HK-2 (cell line): Measurements from ENCODE around the gene MDGA2.

ENCODE experiments used
- DNase-seq: peaks from one replicate; pipeline ENCODE4 v3.0.0-alpha.2; 2018; ENCODE audit not compliant: unreplicated experiment

The MDGA2 gene

DNA sequence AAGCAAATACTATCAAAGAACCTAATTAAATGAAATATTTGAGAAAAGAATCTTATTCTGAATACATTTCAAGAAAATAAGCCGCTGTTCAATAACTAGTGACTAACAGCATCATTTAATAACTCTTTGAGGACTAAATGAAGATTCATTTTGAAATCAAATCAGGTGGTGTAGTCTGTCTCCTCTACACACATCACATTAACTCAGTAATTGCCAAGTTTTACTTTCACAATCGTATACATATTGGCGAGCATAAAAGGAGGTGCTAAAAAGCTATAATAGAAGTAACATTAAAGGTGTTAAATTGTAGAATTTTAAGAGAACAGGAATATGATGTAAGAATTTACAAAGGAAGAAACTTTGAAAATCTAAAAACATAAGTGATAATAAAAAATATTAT lies 185.1 kb downstream of the MDGA2 start:
- DNase-seq = no peak

DNA sequence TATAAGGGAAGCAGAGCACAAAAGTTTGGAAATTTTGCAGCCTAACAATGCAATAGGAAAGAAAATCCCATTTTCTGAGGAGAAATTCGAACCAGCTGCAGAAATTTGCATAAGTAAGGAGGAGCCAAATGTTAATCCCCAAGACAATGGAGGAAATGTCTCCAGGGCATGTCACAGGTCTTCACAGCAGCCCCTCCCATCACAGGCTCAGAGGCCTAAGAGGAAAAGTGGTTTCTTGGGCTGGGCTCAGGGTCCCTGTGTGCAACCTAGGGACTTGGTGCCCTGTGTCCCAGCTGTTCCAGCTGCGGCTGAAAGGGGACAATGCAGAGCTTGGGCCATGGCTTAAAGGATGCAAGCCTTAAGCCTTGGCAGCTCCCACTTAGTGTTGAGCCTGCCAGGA lies 190.0 kb downstream of the MDGA2 start:
- no peak for DNase-seq

DNA sequence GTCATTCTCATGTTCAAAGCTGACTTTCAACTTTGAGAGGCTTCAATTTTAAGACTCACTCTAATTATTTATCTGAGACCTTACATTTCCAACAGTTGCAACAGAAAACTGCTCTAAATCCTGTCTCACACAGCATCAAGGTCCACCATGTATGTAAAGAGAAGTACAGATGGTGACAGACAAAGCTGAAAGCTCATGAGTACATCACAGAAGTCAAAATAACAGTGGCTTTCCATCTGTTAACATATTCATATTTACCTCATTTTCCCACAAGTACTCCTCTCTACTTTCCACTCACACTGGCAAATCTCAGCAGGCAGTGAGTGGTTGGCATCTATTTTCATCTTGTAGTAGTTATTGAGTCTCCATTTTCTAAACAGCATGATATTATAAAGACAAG lies 192.0 kb downstream of the MDGA2 start:
- DNase-seq = no peak

DNA sequence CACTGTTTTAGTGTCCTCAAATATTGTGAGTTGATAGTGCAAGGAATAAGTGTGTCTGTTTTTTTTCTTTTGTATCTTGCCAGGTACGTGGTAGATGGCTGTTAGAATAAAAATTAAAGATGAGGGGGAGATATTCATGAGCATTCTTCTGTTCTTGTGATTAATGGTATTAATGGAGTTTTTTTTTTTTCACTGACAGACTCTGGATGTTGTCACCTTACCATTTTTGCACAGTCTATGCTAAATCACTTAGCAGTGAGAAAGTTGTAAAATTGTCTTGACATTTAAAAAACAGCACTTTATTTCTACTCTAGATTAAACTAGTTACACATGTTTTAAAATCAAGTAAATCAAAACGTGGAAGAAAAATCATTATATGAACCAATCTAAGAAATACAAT lies 204.3 kb downstream of the MDGA2 start:
- no peak for DNase-seq

DNA sequence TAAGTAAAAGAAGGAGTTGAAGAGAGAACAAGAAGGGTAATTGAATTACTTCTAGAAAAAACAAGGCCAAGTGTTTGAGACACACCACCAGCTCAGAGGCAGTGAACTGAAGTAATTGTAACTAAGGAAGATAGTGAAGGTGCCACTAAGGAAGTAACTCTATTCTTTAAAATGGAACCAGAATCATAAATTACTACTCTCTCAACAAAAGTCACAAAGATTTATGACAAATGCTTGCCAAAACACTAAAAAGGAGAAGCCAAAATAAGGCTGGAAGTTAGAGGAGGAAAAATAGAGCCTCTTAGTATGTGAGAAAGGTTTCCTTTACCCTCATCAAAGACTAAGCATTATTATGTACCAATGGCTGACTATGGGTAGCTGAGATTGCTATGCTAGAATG lies 208.5 kb downstream of the MDGA2 start:
- no peak for DNase-seq

DNA sequence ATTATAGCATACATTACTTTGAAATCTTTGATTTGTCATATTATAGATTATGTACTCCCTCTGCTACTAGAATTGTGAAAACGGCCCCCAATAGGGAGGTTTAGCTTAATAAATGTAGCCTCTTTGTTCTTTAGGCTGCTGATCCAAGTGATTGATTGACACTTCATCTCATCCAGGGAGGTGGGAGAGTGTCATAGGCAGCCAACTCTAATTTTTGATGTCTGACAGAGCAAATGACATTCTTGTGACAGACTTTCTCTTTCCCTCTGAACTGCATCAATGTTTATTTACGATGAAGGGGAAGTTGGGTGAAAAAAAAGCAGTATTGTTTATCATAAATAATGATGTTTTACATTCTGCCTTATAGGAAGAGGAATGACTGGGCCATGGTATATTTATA lies 221.4 kb downstream of the MDGA2 start:
- DNase-seq = no peak

DNA sequence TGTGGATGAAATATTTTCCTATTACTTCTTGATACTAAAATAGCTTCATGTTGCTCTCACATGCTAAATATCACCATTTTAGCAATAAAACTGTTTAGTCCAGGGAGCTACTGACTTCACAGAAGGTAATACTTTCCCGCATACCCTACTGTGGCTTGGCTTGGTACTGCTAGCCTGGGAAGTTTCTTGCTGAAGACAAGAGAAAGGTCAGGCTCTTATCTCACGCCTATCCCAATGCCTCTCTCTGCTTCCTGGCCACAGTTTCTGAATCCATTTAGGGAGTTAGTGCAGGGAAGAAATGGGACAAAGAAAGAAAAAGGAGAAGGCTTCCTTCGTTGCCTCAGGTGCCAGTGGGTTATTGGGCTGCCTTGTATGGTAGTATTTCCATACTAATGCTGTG lies 228.3 kb downstream of the MDGA2 start:
- no peak for DNase-seq

DNA sequence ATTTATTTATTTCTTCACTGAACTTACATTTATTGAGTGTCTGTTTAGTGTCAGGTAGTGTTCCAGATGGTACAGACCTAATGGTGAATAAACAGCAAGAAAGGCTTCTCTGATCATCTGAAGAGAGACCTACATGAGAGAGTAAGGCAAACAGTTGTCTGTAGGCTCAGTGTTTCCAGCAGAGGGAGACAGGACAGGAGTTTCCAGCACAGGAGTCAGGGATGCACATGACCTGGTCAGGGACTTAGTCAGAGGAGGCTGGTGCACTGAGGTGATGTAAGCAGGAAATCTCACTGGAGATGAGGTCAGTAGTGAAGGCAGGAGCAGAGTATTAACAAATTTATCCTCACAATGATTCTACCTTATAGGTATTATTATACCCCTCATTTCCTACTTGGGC lies 233.2 kb downstream of the MDGA2 start:
- peak; percentile 75 for DNase-seq

DNA sequence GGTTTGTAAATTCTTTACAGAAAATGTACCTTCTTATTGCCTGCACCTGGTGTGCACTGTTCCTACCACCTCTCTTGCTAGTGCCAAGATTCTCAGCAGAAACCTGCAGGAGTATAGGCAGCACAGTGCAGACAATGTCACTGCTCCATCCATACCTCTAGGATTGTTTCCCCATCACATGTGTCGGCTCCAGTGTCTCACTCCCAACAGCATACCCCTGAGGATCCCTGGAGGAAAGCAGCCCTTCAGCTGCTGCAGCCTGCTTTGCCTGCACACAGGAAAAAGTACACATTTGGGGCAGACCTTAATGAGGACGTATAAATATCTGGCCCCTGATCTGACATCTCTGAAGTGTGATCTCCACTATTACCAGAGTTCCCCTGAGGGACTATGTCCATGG lies 235.5 kb downstream of the MDGA2 start:
- DNase-seq = no peak

DNA sequence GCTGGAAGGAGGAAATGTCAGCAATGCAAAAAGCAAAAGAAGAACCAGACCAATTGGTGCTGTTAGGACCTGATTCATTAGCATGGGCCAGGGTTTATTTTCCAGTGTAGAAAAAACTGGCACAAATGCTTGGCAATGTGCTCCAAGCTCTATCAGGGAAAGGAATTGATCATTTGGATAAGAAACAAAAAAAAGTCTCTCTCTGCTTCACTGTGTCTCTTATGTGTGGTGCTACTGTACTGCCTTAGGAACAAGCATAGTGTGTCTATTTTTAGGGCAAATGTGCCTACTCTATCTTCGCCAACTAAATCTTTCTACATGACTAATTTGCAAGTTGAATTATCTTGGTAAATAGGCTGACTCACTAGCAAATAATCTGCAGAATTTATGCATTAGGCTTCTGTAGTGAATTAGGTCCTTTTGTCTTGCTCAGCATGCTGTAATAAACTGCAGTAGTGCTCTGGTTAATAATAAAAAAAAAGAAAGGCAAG lies 236.7 kb downstream of the MDGA2 start:
- DNase-seq = no peak

DNA sequence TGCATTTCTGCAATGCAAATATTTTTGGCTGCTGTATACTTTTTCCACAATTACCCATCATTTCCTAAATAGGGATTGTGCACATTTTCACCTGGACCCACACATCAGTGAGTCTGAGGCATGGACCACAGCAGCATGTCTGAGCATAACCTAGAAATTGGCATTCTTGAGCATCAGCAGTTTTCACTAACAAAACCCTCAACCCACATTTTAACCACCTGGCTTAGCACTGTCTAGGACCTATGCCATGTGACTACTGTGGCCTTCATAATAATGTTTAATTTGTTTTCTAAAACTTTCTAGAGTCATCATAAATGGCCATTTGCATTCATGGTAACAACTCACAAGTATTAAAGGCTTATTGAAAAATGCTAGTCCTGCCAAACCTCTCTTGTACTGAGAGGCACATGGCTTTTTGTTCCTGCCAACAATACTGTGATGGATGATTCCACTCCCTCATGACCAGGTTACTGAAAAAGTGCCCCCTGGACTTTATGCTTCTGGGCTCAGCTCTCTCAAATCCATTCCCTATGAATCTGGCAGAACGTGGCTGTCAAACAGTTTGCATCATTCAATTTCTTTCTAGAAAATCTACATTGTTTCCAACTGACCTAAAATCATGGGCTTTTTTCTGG lies 240.0 kb downstream of the MDGA2 start:
- no peak for DNase-seq

DNA sequence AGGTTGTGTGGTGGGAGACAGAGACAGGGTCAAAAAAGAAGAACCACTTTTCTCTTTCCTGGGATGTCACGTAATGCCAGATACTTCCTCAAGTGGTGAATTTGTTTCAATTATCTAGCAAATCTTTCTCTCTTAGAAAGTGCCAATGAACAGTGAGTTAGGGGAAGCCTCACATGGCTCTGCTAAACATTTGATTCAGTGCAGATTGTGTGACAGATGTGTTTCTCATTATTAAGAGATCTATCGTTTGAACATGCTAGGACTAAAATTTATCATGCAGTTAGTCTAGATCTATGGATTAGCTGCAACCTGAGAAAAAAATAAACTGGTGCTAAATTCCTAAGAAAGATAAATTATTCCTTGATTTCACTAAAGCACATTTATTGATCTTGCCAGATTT lies 247.8 kb downstream of the MDGA2 start:
- no peak for DNase-seq

DNA sequence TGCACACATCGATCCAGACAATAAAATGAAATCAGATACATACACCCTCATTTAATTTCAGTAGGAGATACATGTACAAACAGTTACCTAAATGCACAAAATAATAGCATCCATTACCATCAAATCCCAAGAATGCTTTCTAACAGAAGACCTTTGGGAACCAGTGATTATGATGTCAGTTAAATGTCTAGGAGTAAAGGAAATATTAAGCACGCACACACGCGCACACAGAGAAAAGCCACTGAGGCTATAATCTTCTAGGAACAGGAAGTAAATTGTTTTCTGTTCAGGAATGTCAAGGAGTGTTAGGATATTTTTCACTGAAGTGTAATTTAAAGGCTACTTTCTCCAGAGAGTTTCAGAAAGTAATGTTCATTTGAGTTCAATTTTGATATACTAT lies 250.1 kb downstream of the MDGA2 start:
- no peak for DNase-seq

DNA sequence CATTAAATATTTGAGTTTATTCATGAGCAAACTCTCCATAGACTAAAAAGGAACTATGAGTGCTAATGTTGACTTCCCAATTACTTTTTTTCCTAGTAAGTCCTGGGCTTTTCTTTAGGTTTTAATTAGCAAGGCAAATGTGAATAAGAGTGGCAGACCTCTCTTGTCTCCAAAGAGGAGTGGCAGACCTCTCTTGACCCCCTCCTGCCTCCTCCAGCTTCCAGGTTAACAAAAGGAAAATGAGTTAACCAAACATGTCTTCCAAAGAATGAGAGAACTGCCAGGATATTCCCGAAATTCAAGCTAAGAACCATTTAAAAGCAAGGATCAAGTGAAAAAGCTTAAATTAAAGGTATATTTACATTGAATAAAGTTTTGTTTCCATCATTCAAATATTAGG lies 253.2 kb downstream of the MDGA2 start:
- no peak for DNase-seq

DNA sequence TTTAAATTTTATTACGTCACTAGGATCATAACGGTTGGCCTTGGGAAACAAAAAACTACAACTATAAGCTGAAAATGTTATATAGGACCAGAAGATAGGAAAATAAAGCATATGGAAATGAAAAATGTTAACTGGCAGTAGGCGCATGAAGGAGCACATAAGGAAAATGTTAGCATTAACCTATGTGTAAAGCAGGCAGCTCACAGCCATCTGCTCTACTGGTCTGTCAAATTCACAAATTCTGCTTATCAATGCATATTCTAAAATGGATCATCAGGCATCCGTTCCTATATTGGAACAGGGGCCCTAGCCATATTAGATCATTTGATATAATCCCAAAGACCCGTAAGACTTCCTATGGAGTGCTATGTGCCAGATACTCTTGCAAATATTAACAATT lies 263.9 kb downstream of the MDGA2 start:
- DNase-seq = no peak

DNA sequence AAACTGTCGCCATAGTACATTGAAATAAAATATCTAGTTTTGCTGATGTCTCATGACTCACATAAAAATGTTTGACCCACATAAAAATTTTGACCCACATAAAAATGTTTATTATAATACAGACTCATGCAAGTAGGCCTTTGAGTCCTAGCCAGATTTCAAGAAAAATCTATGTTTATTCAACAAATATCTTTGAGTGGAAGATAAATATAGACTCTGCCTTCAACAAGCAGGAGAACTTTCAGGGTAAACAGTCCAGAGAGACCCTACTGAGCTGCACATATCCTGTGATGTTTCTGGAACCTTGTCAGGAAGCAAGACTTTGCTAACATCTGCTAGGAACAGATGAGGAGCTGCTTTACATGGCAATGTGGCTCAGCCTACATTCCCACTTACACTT lies 283.1 kb downstream of the MDGA2 start:
- DNase-seq = no peak

DNA sequence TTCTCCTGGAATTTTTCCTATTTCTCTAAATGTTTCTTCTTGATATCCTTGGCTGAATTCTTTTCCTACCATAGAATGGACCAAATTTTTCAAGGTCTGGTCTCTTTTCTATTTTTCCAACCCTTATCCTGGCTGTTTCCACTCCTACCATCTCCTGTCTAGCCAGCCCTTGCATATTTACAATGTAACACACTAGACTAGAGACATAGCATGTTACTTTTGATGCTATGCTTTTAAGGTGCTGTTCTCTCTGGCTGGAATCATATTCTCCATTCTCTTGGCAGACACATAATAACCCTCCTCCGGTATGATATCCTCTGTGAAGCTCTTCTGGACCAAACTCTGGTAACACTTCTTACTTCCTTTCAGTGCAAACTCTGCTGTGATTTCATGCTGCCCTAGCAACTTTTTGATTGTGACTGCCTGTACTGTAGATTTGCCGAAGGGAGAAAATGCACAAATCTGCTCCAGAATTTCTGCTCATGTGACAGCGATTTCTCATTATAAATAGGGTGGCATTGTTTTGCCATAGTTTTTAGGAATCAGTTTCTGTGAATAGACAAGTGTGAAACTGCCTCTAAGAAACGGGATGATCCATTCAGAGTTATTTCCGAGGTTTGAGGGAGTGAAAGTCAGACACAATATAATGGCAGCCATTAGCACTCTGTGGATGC lies 284.4 kb downstream of the MDGA2 start:
- DNase-seq = no peak

DNA sequence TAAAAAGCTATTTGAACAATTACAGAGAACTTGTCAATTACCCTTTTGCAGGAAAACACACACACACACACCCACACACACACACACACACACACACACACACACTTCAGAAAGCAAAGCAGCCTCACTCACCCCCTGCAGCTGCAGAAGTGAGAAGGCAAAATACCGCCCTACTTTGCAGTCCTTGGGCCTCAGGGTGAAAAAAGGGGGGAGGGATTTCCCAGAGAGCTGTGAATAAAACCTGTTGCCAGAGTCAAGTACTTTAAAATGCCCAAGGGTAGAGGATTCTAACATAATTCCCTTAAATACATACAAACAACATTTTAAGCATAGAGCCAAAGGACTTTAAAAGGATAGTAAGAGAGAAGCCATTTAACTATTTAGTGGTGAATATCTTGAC lies 285.9 kb downstream of the MDGA2 start:
- no peak for DNase-seq

DNA sequence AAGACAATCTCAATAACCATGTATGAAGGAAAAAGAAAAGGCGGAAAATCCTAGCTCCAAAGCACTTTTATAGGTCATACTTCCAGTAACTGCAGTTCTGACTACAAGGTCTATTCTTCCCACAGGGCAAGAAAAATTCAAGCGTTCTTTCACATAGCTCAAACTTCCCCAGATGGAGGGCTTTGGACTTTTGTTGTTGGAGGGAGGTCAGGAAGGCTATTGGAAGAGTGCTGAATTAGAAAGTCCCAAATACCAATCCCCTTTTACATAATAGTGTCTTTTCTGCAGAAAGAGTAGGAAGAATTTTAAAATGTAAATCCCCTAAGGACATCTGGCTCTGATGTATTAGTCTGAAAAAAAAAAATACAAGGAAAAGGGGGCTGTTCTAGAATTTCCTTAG lies 309.4 kb downstream of the MDGA2 start:
- DNase-seq = no peak

DNA sequence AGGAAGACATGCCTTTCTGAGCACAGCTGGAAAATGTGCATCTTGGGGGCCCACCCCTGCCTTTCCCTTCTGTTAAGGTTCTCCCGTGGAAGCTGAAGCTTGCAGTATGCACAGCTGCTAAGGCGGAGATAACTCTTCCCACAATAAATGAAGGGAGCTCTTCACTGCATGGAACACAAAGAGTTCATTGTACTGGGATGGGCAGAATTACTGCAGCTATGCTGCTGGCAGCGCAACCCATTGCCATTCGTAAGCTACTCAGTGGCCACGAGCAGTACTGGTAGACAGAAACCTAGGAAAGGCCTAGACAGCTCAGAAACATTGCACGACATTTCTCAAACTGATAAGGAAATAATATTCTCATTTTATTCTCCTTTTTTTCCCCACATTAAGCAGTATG lies 310.2 kb downstream of the MDGA2 start:
- DNase-seq = no peak

DNA sequence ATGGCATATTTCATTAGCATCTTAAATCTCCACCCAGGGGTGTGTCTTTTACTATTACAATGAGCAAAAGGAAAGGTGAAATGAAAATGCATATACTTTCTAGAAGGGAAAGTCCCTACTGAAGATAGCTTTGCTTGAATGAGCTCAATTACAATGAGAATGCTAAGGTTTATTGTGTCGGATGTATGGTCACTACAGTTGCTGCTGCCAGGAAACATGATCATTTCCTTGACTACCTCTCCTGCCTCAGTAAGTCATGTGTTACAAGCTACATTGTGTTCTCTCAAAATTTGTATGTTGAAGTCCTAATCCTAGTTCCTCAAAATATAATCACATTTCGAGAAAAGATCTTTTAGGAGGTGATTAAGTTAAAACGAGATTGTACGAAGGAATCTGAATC lies 322.2 kb downstream of the MDGA2 start:
- DNase-seq = no peak

DNA sequence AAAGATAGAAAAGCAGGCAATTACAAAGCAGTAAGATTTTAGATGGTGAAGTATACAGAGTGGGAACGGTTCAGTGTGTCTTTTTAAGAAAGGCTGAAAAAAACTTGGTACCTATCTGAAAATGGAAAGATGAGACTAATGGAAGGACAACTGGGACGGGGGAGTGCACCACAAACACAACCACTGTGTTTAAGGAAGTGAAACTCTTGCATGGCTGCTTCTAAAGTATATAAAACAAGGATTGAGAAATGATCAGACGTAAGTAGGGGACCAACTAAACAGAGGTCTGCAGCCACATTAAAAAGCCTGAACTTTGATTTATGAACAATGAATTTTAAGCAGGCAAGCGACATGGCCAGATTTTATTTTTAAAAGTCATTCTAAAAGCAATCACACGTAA lies 328.6 kb downstream of the MDGA2 start:
- no peak for DNase-seq

DNA sequence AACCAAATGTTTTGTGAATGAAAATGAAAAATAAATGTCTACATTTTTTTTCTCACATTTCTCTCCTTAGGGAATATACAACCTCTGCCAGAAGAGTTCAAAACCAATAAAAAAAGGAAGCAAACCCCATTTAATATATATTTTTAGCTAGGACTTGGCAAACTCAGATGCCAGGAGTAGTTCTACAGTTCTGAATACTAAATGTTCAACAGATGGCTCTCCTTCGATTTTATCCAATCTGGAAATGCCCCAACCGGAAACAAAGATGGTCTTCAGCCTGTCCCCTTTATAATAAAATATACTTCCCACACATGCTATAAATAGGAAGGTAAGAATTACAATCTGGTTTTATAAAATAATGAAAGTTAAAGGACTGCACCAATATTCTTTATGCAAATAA lies 330.4 kb downstream of the MDGA2 start:
- no peak for DNase-seq

DNA sequence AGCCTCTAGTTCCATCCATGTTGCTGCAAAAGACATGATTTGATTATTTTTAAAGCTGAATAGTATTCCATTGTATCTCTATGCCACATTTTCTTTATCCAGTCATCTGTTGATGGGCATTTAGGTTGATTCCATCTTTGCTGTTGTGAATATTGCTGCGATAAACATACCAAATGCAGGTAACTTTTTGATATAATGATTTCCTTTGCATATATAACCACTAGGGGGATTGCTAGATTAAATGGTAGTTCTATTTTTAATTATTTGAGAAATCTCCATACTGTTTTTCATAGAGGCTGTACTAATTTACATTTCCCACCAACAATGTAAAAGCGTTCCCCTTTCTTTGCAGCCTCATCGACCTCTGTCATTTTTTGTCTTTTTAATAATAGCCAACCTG lies 342.5 kb downstream of the MDGA2 start:
- no peak for DNase-seq
